ENCODE measurements around the gene ACTR3C. TPM values are rescaled to one million over a fixed set of nuclear protein-coding genes. Genes with fewer than 3 reads are reported as not detected.
A peak's percentile ranks its signal among the peaks of the same experiment; 100 is the strongest.

The ACTR3C gene
- total and polyA plus RNA-seq, 10 of the 15 experiments (the other 5 are each of a cell fraction or from before 2014, with no cell fraction given): 2.0 to 10.2 (median 6.3) TPM

- intact Hi-C loops (cut with micrococcal nuclease; ENCODE audit: unreplicated experiment) (loop anchor here (1.0 to 2.0 kb wide), 3 partner anchors 10 to 46 kb away; partner anchors contain the start of genes ACTR3C, LRRC61 and ZNF775), in situ Hi-C loops (cut with MboI) (no loop called here)
- ATAC-seq (peak; percentile 75), DNase-seq (ENCODE audit: low read depth, low spot score) (no peak), FAIRE-seq (peak; percentile 84)
- H2AFZ ChIP-seq (ENCODE audit: control insufficient read depth, low read depth, low read length): no peak overlapping the region
- H3K27ac ChIP-seq (ENCODE audit: control insufficient read depth, insufficient read depth): peak overlapping the region; percentile 97
- peak overlapping the region; percentile 99 for H3K4me2 ChIP-seq (ENCODE audit: control insufficient read depth, insufficient read depth)
- peak overlapping the region; percentile 96 for H3K4me3 ChIP-seq
- BruUV-seq (replicated peaks): no TSS peak
- H3K4me1 ChIP-seq (ENCODE audit: control insufficient read depth, insufficient read depth, low read length): peaks cover 27% of the 10 kb centered on the region
- WGBS (ENCODE audit: insufficient coverage, insufficient replicate concordance, low lambda C conversion rate, missing lambda C conversion rate): 2% methylated on average over 36 of the region's 58 CpGs
- H3K79me2 ChIP-seq (ENCODE audit: control insufficient read depth, insufficient read depth, low read length): peaks cover 61% of the 10 kb centered on the region
- ChIA-PET SMC1A (ENCODE audit: uncharacterized antibody, unreplicated experiment) (interaction anchor here (0.7 to 5.6 kb wide), 12 partner anchors 9 to 509 kb away, joined by 3 to 41 read pairs (median 6); a partner anchor contains a TSS), POLR2A (interaction anchor here (0.6 to 4.9 kb wide), 14 partner anchors 9 to 64 kb away, joined by 3 to 46 read pairs (median 6); partner anchors contain the start of genes ACTR3C and LRRC61), RAD21 (ENCODE audit: unreplicated experiment) (interaction anchor here (0.6 to 5.3 kb wide), 16 partner anchors 9 to 418 kb away, joined by 3 to 45 read pairs (median 8); a partner anchor contains a TSS), CTCF (interaction anchor here (0.9 to 7.7 kb wide), 10 partner anchors 8 to 65 kb away, joined by 3 to 70 read pairs (median 8); a partner anchor contains a TSS)
- no peaks in the 10 kb centered on the region; the same call in 1 of the 2 replicates for H4K20me1 ChIP-seq (ENCODE audit: control insufficient read depth, insufficient read depth)
- no peaks in the 10 kb centered on the region for H3K27me3 ChIP-seq (replicated peaks in 1 of 2; ENCODE audit: control insufficient read depth in 2 of 2, insufficient read depth in 2 of 2, low read length in 1 of 2)
- peak overlapping the region; percentile 99 for H3K9ac ChIP-seq (ENCODE audit: control insufficient read depth, insufficient read depth, low read length)
- H3K36me3 ChIP-seq (ENCODE audit: control insufficient read depth in 2 of 2, insufficient read depth in 2 of 2, low read length in 1 of 2): peaks cover 15 to 17% of the 10 kb centered on the region in 2 experiments
- H3K9me3 ChIP-seq (replicated peaks; ENCODE audit: control insufficient read depth, insufficient read depth, low read length): no peaks in the 10 kb centered on the region
- peak; percentile 65 for TF ChIP-seq HDGF (IDR thresholded peaks at IDR 0.05)
- TF ChIP-seq CEBPZ (IDR thresholded peaks at IDR 0.05; ENCODE audit: low read depth, low read length): no peak
- no peak; the same call in none of the 2 replicates for TF ChIP-seq NBN (IDR thresholded peaks at IDR 0.05)
- TF ChIP-seq SPI1 (IDR thresholded peaks at IDR 0.05; ENCODE audit: borderline replicate concordance, insufficient read depth, low read depth, low read length): peak; percentile 68; the same call in 1 of the 2 replicates
- no peak for TF ChIP-seq REST (IDR thresholded peaks at IDR 0.05; ENCODE audit: low read depth, low read length)
- TF ChIP-seq CREM (IDR thresholded peaks at IDR 0.05; ENCODE audit: low read depth): 0 out of 2 replicates have a peak, but pooled peaks have one; percentile 36
- 0 out of 2 replicates have a peak, but pooled peaks have one; percentile 50 for TF ChIP-seq TCF3 (IDR thresholded peaks at IDR 0.05; ENCODE audit: borderline replicate concordance, insufficient read depth, low read depth, low read length)
- TF ChIP-seq BCL3 (IDR thresholded peaks at IDR 0.05; ENCODE audit: borderline replicate concordance, insufficient read depth, low read depth, low read length, poor library complexity, severe bottlenecking): no peak
- TF ChIP-seq PAX8 (IDR thresholded peaks at IDR 0.05): no peak
- peak; percentile 90 for TF ChIP-seq MLLT1 (IDR thresholded peaks at IDR 0.05)
These were observed 45.8 kb upstream of the ACTR3C start for GRCh38 chr7:150368884-150369747.
